Muscle layer of duodenum (tissue), 2 donors: ENCODE data around the gene COQ4.

Experiments used
- H3K27ac ChIP-seq: one replicate; pipeline ENCODE4 v1.7.0; 2013; ENCODE audit warnings: mild to moderate bottlenecking, low read length
- H3K27me3 ChIP-seq: one replicate; pipeline ENCODE4 v1.7.0; 2013; ENCODE audit warnings: low read depth, mild to moderate bottlenecking, control low read depth, low read length
- H3K36me3 ChIP-seq, 2 donors: one replicate each; pipeline ENCODE4 v1.7.0; 2013; ENCODE audit warnings: low read length in 2 of 2, control low read depth in 1 of 2, mild to moderate bottlenecking in 1 of 2; ENCODE audit not compliant: insufficient read depth in 2 of 2, control insufficient read depth in 1 of 2
- H3K4me1 ChIP-seq, 2 donors: one replicate each; pipeline ENCODE4 v1.7.0; 2013; ENCODE audit warnings: low read length in 2 of 2, mild to moderate bottlenecking in 2 of 2, control low read depth in 1 of 2, moderate library complexity in 1 of 2; ENCODE audit not compliant: insufficient read depth in 2 of 2, control insufficient read depth in 1 of 2
- H3K4me3 ChIP-seq, 2 donors: one replicate each; pipeline ENCODE4 v1.7.0; 2013; ENCODE audit warnings: low read length in 2 of 2, low read depth in 1 of 2, mild to moderate bottlenecking in 1 of 2
- H3K9me3 ChIP-seq, 2 donors: one replicate each; pipeline ENCODE4 v1.7.0; 2013; ENCODE audit warnings: low read length in 2 of 2, control low read depth in 1 of 2, mild to moderate bottlenecking in 1 of 2; ENCODE audit not compliant: control insufficient read depth in 1 of 2
- donor health status: healthy.

The COQ4 gene

GRCh38 chr9:128309551-128309950 lies 13.1 kb upstream of the COQ4 start:
- H3K27ac ChIP-seq = no peak overlapping the region
- no peaks in the 10 kb centered on the region for H3K4me1 ChIP-seq
- H3K27me3 ChIP-seq = no peaks in the 10 kb centered on the region
- no peaks in the 10 kb centered on the region for H3K9me3 ChIP-seq
- H3K4me3 ChIP-seq = no peak overlapping the region
- peaks cover 24 to 46% of the 10 kb centered on the region in 2 donors for H3K36me3 ChIP-seq

- Histone ChIP-seq H3K36me3 (peaks cover 32 to 54% of the 10 kb centered on the region in 2 donors), H3K27me3 (no peaks in the 10 kb centered on the region), H3K4me3 (no peak overlapping the region), H3K4me1 (no peaks in the 10 kb centered on the region), H3K9me3 (no peaks in the 10 kb centered on the region), H3K27ac (no peak overlapping the region)
Observed at GRCh38 chr9:128310461-128310860, 12.2 kb upstream of the COQ4 start.

GRCh38 chr9:128314697-128315096 lies 7.9 kb upstream of the COQ4 start:
- H3K4me1 ChIP-seq = no peaks in the 10 kb centered on the region
- H3K27ac ChIP-seq = no peak overlapping the region
- H3K36me3 ChIP-seq = peaks cover 37 to 60% of the 10 kb centered on the region in 2 donors
- H3K4me3 ChIP-seq = no peak overlapping the region
- H3K9me3 ChIP-seq = no peaks in the 10 kb centered on the region
- no peaks in the 10 kb centered on the region for H3K27me3 ChIP-seq

GRCh38 chr9:128316421-128316820 lies 6.2 kb upstream of the COQ4 start:
- no peak overlapping the region for H3K4me3 ChIP-seq
- H3K9me3 ChIP-seq = no peaks in the 10 kb centered on the region
- H3K4me1 ChIP-seq = peaks cover 0 to 4% of the 10 kb centered on the region in 2 donors
- H3K27me3 ChIP-seq = no peaks in the 10 kb centered on the region
- H3K36me3 ChIP-seq = peaks cover 24 to 44% of the 10 kb centered on the region in 2 donors
- no peak overlapping the region for H3K27ac ChIP-seq

- no peak overlapping the region for H3K4me3 ChIP-seq
- no peak overlapping the region for H3K27ac ChIP-seq
- H3K36me3 ChIP-seq = peaks cover 22 to 44% of the 10 kb centered on the region in 2 donors
- no peaks in the 10 kb centered on the region for H3K9me3 ChIP-seq
- H3K27me3 ChIP-seq = no peaks in the 10 kb centered on the region
- peaks cover 0 to 9% of the 10 kb centered on the region in 2 donors for H3K4me1 ChIP-seq
Observed at GRCh38 chr9:128317629-128318028, 5.0 kb upstream of the COQ4 start.

GRCh38 chr9:128321343-128321742 lies 1.3 kb upstream of the COQ4 start:
- no peak overlapping the region for H3K27ac ChIP-seq

GRCh38 chr9:128321879-128322403 lies 698 bp upstream of the COQ4 start:
- peak overlapping the region; percentile 82 for H3K27ac ChIP-seq
- H3K27me3 ChIP-seq = no peaks in the 10 kb centered on the region
- peaks cover 18 to 32% of the 10 kb centered on the region in 2 donors for H3K36me3 ChIP-seq
- H3K4me1 ChIP-seq = peaks cover 0 to 30% of the 10 kb centered on the region in 2 donors
- no peaks in the 10 kb centered on the region for H3K9me3 ChIP-seq
- peak overlapping the region; percentile 86 to 95 for H3K4me3 ChIP-seq

More at GRCh38 chr9:128321343-128321742, 1.3 kb upstream of the COQ4 start:
- no peaks in the 10 kb centered on the region for H3K9me3 ChIP-seq
- H3K27me3 ChIP-seq = no peaks in the 10 kb centered on the region
- peaks cover 0 to 30% of the 10 kb centered on the region in 2 donors for H3K4me1 ChIP-seq
- peaks cover 20 to 32% of the 10 kb centered on the region in 2 donors for H3K36me3 ChIP-seq
- H3K4me3 ChIP-seq = peak overlapping the region in 1 of 2 donors; percentile 86

- peaks cover 9 to 34% of the 10 kb centered on the region in 2 donors for H3K36me3 ChIP-seq
- peak overlapping the region; percentile 82 for H3K27ac ChIP-seq
- H3K4me3 ChIP-seq = peak overlapping the region; percentile 86 to 95
- H3K9me3 ChIP-seq = no peaks in the 10 kb centered on the region
- peaks cover 0 to 30% of the 10 kb centered on the region in 2 donors for H3K4me1 ChIP-seq
- no peaks in the 10 kb centered on the region for H3K27me3 ChIP-seq
Observed at GRCh38 chr9:128323212-128323730, 632 bp downstream of the COQ4 start.

- no peaks in the 10 kb centered on the region for H3K9me3 ChIP-seq
- H3K36me3 ChIP-seq = peaks cover 12 to 39% of the 10 kb centered on the region in 2 donors
- peaks cover 0 to 30% of the 10 kb centered on the region in 2 donors for H3K4me1 ChIP-seq
- H3K27me3 ChIP-seq = no peaks in the 10 kb centered on the region
- peak overlapping the region; percentile 86 to 95 for H3K4me3 ChIP-seq
- peak overlapping the region; percentile 82 for H3K27ac ChIP-seq
Observed at GRCh38 chr9:128323791-128324190, 1.2 kb downstream of the COQ4 start.

- H3K9me3 ChIP-seq = no peaks in the 10 kb centered on the region
- no peak overlapping the region for H3K4me3 ChIP-seq
- H3K36me3 ChIP-seq = peaks cover 12 to 42% of the 10 kb centered on the region in 2 donors
- H3K27me3 ChIP-seq = no peaks in the 10 kb centered on the region
- peaks cover 0 to 30% of the 10 kb centered on the region in 2 donors for H3K4me1 ChIP-seq
- no peak overlapping the region for H3K27ac ChIP-seq
Observed at GRCh38 chr9:128324401-128324800, 1.8 kb downstream of the COQ4 start.

GRCh38 chr9:128325629-128326028 lies 3.0 kb downstream of the COQ4 start:
- H3K4me3 ChIP-seq = no peak overlapping the region
- no peak overlapping the region for H3K27ac ChIP-seq
- no peaks in the 10 kb centered on the region for H3K9me3 ChIP-seq
- peaks cover 2 to 30% of the 10 kb centered on the region in 2 donors for H3K4me1 ChIP-seq
- peaks cover 12 to 42% of the 10 kb centered on the region in 2 donors for H3K36me3 ChIP-seq
- H3K27me3 ChIP-seq = no peaks in the 10 kb centered on the region

- H3K36me3 ChIP-seq = peaks cover 19 to 28% of the 10 kb centered on the region in 2 donors
- no peak overlapping the region for H3K27ac ChIP-seq
- H3K4me3 ChIP-seq = no peak overlapping the region
- H3K27me3 ChIP-seq = no peaks in the 10 kb centered on the region
- peaks cover 0 to 2% of the 10 kb centered on the region in 2 donors for H3K4me1 ChIP-seq
- H3K9me3 ChIP-seq = no peaks in the 10 kb centered on the region
Observed at GRCh38 chr9:128333451-128333869, 10.8 kb downstream of the COQ4 start.
